ENCODE results near the gene TTLL5. TPM values are rescaled to one million over a fixed set of nuclear protein-coding genes. Genes with fewer than 3 reads are reported as not detected.
A peak's percentile ranks its signal among the peaks of the same experiment; 100 is the strongest.

The TTLL5 gene
- total RNA-seq, 1 donor from 2014 or later: 17.8 TPM

DNA sequence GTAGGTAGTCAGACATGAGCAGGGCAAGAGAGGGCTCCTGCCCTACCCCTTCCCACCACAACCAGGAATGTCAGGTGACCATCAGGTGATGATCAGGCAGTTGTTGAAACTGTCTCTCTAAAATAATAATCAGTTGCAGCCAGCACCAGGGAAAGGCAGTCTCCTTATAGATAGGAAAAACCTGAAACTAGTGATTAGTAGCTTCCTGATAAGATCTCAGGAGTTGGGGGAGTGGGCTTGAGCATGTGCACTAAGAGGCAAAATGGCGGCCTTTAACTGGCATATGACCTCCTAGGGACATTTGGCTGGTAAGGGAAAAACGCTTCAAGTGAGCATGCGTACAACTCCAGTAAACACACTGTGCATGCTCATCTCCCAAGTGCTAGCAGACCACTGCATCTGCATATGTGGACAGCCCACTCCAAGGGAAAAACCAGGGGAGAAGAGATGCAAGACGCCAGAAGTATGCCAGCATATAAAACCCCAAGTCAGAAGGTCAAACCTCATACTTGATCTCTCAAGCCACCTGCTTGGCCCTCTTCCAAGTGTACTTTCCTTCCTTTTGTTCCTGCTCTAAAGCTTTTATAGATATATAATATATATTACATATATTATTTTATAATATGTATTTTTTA, 283.7 kb downstream of the TTLL5 start:
- DNase-seq (ENCODE audit: missing footprints) (no peak), ATAC-seq (no peak)
- intact Hi-C loops (cut with DNase I): no loop called here

DNA sequence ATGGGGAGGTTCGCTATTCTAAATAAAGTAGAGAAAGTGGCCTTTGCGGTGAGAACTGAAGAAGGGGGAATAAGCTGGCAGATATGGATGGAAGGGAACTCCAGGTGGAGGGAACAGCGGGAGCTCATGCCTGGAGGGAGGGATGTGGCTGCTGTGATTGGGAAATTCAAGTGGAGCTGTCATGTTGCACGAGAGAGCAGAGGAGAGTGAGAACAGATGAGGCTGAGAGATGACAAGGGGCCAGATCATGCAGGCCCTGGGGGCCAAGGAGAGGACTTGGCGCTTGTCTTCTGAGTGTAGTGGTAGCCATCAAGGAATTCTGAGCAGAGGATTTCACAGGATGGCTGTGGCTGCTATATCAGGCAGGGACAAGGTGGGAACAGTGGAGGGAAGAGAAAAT, 285.7 kb downstream of the TTLL5 start:
- no peak for ATAC-seq
- no peak for DNase-seq (ENCODE audit: missing footprints)

DNA sequence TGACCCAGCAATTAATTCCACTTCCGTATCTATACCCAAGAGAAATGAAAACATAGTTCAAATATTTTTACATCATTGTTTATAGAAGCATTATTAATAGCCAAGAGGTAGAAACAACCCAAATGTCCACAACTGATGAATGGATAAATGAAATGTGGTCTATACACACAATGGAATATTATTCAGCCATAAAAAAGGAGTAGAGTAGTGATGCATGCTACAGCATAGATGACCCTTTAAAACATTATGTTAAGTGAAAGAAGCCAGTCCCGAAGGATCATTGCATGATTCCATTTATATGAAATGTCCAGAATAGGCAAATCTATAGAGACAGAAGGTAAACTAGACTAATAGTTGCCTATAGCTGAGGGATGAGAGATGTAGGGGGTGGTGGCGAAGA, 291.4 kb downstream of the TTLL5 start:
- intact Hi-C loops (cut with DNase I): no loop called here
- ATAC-seq (no peak), DNase-seq (ENCODE audit: missing footprints) (no peak)

More for the DNA sequence above, 285.7 kb downstream of the TTLL5 start:
- intact Hi-C loops (cut with DNase I): no loop called here

DNA sequence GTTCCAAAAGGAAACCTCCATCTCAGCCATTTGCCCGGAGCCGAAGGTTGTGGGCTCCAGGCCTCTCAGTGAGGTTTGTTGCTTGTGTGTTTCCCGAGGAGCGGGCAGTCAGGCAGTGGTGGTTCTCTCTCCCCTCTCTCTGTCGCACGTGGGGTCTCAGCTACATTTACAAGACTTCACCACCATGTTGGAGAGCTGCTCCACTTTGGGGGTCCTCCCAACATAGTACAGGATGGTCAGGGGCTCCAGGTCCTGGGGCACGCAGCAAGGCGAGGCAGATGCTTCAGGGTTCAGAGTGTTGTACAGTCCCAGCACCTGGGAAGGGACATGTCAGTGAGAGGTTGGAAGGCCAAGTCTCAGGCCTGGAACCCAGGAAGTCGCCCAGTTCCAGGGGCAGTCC, 298.0 kb downstream of the TTLL5 start:
- DNase-seq (ENCODE audit: missing footprints) (no peak), ATAC-seq (no peak)
- intact Hi-C loops (cut with DNase I): no loop called here

DNA sequence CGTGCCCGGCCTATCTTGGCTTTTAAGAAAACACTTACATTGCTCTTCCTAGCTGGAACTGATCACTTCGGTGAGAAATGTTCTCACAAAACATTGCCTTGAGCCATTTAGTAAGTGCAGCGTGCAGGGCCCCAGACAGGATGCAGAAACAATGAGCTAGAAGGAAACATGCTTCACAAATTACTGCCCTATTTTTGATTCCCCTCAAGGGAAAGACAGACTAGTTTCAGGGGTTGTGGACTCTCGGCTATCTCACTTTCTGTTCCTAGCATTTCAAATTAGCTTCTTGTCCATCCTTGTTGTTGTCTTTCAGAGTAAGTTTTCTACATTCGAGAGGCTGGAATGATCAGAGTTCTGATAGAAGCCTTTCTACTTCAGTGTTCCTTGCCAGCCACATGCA, 299.2 kb downstream of the TTLL5 start:
- ATAC-seq: no peak
- no peak for DNase-seq (ENCODE audit: missing footprints)
- intact Hi-C loops (cut with DNase I): no loop called here

DNA sequence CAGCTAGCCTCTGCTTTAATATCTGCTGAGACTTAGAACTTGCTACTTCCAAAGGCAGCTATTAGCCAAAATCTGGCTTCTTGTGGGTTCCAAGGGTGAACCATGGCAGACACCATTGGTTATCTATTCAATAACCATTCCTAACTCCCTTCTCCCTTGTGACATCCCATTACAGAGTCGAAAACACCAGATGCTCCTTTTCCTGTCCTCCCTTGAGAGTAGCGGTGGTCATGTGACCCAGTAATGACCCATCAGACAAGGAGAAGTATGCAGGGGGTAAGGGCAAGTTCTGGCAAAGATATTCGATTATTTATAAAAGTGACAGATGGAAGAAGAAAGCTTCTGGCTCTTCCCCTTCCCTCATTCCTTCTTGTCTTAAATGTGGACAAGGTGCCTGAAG, 300.6 kb downstream of the TTLL5 start:
- no peak for ATAC-seq
- intact Hi-C loops (cut with DNase I): no loop called here
- DNase-seq (ENCODE audit: missing footprints): no peak

DNA sequence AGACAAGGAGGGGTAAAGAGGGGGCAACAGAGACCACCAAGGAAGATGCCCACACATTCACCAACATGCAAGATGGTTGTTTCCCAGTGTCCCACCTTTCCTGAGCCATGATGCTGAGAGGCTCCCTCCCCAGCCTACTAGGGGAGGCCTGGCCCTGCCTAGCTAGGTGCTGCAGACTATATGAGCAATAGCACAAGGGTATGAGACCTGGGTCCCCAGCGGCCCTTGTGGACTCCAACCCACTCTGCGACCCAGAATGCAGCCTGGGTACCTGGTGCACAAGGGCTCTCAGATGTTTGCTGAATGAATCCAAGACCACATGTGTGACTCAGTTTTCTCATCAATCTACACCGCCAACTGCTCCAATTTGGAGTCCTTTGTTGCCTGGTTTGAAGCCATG, 306.8 kb downstream of the TTLL5 start:
- intact Hi-C loops (cut with DNase I): no loop called here
- no peak for DNase-seq (ENCODE audit: missing footprints)
- ATAC-seq: no peak

DNA sequence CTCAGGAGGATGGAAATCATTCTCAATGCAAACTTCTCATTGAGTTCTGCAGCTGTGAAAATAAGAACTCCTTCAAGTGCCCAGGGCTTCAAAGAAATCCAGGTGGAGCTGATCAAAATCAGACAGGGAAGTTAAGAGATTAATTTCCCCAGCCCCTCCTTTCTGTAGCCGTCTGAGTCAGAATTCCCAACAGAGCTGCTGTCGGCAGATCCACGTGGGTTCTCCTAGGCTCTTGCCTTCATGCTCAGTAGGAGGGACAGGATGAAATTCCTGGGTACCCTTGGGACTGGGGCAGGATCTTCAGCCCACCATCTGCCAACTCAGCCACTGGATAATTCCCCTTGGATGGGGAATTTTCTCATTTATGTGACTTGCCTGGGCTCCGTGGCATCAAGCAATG, 307.4 kb downstream of the TTLL5 start:
- intact Hi-C loops (cut with DNase I): no loop called here
- DNase-seq (ENCODE audit: missing footprints): no peak

DNA sequence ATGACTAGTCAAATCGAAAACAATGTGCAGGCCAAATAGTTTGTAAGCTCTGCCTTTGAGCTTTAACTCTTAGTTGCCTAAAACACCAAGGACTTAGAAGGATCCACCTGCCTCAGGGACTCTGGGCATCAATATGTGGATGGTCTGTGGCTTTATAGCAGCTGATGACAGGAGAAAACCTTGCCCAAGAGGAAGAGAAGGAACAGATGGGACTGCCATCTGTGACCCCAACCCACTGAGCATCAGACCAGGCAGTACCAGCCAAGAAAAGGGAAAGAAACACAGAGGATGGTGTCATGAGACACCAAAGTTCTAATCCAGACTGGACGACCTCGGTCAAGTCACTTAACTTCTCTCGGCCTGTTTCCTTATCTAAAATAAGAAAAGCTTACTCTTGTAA, 308.1 kb downstream of the TTLL5 start:
- intact Hi-C loops (cut with DNase I): no loop called here
- ATAC-seq: no peak
- DNase-seq (ENCODE audit: missing footprints): no peak

More for the DNA sequence above, 307.4 kb downstream of the TTLL5 start:
- peak; percentile 55 for ATAC-seq

DNA sequence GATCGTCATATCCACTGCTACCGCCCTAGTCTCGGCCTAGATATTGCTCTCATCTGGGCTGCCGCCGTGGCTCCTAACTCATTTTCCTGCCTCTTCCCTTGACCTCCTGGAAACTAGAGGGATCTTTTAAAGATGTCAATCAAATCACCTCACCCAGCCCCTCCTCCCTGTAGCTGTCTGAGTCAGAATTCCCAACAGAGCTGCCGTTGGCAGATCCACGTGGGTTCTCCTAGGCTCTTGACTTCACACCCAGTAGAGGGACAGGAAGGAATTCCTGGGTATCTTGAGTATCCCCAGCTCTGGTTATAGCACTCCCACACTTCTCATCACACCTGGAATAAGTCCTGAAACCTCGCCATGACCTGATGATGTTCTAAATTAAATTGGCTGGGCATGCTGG, 308.8 kb downstream of the TTLL5 start:
- DNase-seq (ENCODE audit: missing footprints): no peak
- ATAC-seq: peak; percentile 32
- intact Hi-C loops (cut with DNase I): no loop called here

DNA sequence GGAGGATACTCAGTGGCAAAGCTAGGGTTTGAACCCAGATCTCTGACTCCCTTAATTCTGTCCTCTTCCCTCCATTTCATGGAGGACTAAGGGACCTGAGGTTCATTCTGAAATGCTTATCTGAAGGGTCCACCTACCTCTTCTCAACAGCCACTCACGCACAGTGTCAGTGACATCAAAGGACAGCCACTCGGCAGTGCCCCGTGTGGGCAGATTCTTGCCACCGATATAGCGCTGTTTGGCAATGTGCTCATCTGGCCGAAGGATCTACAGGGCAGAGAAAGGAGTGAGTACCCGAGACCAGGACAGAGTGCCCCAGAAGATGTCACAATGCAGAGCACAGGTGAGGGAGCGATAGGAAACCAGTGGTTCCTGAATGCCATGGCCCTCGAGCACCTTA, 309.9 kb downstream of the TTLL5 start:
- no peak for ATAC-seq
- intact Hi-C loops (cut with DNase I): no loop called here

DNA sequence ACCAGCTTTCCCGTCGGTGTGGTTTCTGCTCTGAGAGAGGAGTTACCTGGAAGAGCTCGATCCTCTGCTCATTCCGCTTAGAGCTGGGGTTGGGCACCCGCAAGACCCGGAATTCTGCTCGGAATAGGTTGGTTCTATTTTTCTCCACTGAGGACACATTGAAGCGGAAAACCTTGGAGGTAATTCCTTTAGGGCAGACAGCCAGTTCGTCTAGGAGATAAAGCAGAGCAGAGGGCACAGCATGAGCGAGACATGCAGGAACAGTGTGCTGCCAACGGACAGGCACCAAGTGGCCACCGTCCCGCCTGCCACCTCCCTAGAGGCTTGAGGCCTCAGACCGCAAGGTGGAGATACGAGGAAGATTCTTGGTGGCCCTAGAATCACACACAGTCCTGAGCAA, 310.5 kb downstream of the TTLL5 start:
- ATAC-seq (no peak), DNase-seq (ENCODE audit: missing footprints) (no peak)
- intact Hi-C loops (cut with DNase I): no loop called here

More for the DNA sequence above, 309.9 kb downstream of the TTLL5 start:
- DNase-seq (ENCODE audit: missing footprints): no peak

DNA sequence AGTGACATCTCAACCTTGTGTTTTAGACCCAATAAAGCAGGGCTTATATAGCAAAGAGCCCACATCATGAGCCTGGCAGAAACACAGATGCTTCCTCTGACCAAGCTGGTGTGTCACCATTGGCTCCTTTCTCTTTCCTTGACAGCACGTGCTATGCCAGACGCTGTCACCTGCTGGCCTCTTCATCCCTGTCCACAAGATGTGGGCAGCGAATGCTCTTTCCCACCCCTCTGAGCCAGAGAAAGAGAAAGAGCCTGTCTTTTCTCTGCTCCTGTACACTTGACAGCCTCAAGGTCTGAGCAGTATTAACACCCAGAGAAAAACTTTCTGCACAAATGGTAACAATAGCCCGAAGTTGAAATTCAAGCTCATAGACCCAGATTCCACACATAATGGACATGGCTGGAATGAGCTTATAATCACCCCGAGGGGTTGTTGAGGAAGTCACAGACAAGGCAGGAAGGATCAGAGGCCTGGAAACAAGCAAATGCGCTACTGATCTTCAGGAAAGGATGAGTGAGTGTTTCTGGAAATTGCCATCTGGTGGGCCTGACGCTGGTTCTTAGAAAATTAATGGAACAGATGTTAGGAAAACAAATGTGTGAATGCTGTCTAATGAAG, 311.9 kb downstream of the TTLL5 start:
- ATAC-seq (no peak), DNase-seq (ENCODE audit: missing footprints) (no peak)
- intact Hi-C loops (cut with DNase I): no loop called here

DNA sequence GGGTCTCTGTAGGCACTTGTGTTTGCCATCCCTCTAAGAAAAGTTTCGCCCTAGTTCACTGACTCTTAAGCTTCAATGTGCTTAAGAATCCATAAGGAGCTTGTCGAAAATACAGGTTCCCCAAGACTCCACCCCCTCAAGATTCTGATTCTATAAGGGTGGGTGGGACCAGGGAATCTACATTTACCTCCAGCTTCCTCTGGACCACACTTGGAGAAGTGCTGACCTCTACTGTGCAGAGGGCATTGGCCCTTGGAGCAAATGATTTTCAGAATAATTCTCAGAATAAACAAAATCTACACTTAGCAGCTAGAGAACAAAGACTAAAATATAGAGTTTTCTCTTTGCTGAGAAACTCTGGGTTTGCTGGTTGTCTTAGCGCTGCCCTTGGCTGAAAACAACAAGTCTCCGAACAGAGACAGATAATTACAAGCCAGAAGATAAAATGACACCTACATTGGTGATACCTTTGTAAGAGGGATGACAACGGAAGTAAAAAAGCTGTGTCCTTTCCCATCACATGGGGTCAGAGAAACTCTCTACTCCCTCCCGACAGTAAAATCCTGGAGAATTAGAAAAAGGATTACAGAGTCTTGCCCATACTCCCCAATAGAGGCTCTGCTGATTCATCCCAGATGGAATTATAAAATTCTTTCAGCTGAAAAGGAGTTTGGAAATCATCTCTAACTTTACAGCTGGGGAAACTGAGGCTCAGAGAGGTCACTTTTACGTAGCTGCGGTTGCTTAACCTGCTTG, 316.0 kb downstream of the TTLL5 start:
- intact Hi-C loops (cut with DNase I): no loop called here
- DNase-seq (ENCODE audit: missing footprints) (no peak), ATAC-seq (no peak)

DNA sequence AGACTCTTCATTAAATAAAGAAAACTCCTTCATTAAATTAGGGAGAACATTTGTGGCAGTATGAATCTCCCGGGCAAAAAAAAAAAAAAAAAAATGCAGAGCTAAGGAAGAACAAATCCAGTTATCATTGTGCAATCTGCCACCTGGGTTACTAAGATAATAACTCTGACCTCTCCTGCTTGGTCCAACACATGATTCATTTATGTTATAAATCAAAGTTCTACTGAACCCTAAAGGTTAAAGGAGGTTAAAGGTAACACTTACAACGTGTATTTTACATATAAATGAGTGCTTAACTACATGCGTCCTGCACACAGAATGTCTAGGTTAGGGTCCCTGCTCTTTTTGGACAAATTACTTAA, 316.5 kb downstream of the TTLL5 start:
- DNase-seq (ENCODE audit: missing footprints) (no peak), ATAC-seq (no peak)
- intact Hi-C loops (cut with DNase I): no loop called here

DNA sequence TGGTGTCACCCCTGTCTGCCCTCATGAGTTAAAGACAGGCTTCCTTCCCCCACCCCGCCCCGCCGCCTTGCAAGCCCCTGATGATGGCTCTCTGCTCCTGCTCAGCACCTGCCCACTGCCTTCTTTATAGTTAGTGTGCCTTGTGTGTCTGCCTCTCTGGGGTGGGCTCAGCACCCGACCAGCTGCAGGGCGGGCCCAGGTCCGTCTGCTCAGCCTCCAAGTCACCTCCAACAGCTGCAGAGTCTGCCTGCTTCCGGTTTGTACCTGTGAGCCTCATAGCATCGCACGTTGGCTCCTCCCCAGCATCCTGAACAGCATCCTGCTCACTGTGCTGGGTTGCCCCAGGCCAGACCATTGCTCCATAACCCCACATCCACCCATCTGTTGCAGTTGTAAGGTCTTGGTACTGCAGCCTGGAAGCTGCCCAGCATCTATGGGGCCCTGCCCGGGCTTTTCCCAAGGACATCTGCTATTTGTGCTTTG, 317.2 kb downstream of the TTLL5 start:
- intact Hi-C loops (cut with DNase I): no loop called here
- ATAC-seq (no peak), DNase-seq (ENCODE audit: missing footprints) (no peak)

DNA sequence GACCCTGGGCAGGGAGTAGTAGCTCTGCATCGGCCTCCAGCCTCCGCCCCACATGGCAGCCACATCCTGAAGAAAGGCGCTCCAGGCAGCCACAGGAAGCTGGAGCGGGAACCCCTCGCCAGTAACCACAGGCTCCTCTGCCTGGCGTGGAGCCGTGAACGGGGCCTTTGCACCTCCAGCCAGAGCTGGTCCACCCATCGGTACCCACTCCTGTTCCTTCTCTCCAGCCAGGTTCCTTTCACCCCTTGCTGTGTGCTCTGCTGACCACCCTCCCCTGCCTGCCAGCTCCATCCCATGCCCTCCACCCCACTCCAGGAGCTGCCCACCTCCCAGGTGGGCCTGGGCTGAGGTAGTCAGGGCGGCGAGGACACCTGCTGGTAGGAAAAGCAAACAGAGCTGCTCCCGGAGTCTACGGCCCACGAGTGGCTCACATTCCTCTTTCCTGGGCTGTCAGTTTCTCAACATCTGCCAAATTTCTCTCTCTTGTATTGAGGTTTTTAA, 318.1 kb downstream of the TTLL5 start:
- DNase-seq (ENCODE audit: missing footprints) (no peak), ATAC-seq (no peak)
- intact Hi-C loops (cut with DNase I): no loop called here

DNA sequence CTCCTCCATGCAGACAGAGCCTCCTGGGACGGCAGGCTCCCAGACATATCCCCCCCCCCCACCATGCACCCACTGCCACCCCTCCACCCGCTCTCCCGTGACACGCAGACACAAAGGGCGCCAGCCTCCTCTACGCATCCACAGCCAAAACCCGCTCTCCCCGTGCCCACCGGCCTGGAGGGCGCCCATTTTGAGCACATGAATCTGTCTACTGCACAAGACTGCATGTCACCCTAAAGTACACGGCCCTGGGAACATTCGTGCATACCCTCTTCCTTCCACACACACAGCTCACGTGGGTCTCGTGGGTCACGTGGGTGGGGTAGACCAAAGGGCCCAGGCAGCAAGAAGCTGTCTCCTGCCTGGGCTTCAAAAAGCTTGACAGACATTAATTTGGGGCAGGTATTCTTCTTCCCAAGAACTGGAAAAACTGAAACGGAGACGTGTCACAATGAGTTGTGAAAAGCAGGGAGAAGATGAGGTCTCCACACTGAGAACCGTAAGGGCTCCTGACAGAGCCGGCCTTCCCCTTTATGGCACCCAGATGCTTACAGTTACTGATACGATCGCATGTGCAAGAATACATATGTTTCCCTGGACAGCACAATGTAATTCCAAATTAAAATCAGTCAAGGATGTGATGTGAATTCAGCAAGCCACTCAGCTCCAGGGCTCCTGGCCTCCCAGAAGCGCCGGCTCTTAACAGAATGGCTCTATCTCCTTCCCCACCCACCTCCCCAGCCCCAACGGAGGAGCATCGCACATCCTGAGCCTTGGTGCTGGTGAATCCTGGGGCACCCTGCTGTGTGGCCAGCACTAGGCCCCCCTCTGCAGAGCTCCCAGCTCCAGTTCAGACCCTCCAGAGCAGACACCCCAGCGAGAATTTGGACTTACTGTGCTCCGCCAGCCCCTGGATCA, 318.9 kb downstream of the TTLL5 start:
- no peak for DNase-seq (ENCODE audit: missing footprints)
- no peak for ATAC-seq
- intact Hi-C loops (cut with DNase I): loop anchor here (10.0 kb wide), 1 partner anchor 405 kb away; the partner anchor contains the start of gene FLVCR2

DNA sequence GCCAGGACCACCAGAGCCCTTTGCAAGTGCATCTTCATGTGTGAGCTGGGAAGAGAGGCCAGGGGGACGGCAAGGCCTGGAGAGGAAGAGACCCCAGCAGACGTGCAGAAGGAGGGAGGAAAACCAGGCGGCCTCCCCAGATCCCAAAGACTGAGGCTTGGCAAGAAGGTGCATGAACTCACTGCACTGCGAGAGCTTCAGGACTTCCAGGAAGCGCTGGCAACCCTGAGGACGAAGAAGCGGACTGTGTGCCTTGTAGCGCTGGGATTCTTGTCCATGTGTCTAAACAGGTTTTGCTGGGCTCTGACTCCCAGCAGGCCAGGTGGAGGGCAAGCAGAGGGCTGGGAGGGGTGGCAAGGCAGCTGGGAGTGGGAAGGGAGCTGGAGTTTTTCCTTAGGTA, 319.8 kb downstream of the TTLL5 start:
- ATAC-seq (no peak), DNase-seq (ENCODE audit: missing footprints) (no peak)
- intact Hi-C loops (cut with DNase I): loop anchor here (10.0 kb wide), 1 partner anchor 406 kb away; the partner anchor contains the start of gene FLVCR2
